Measurements from ENCODE around the gene HOXD12. TPM values are rescaled to one million over a fixed set of nuclear protein-coding genes. Genes with fewer than 3 reads are reported as not detected.

The HOXD12 gene
- total RNA-seq = not detected
- polyA plus RNA-seq = not detected
- long read RNA-seq, donor 1 = 0 reads
- long read RNA-seq, donor 2 = 0 reads
- long read RNA-seq, donor 3 = 0 reads
- long read RNA-seq, donor 4 = 0 reads
- long read RNA-seq, donor 5 = 0 reads

- DNase-seq = no peak
- Histone ChIP-seq H3K9ac (ENCODE audit: insufficient read depth in 1 of 2, low read length in 2 of 2) (no peak within 1 kb of the TSS), H3K27me3 (ENCODE audit: control insufficient read depth in 3 of 3, insufficient read depth in 3 of 3, low read length in 2 of 3) (peaks cover 29 to 98% (median 93%) of the 10 kb centered on the region in 3 donors), H3K27ac (ENCODE audit: low read depth in 1 of 2, low read length in 1 of 2) (no peak within 1 kb of the TSS), H3K9me3 (ENCODE audit: control insufficient read depth in 4 of 4, insufficient read depth in 3 of 4, low read length in 3 of 4) (peaks cover 0 to 6% (median 0%) of the 10 kb centered on the region in 4 donors), H3K4me3 (no peak within 1 kb of the TSS), H3K36me3 (ENCODE audit: control insufficient read depth in 4 of 4, insufficient read depth in 4 of 4, low read length in 4 of 4) (no peaks in the 10 kb centered on the region), H3K4me1 (ENCODE audit: control insufficient read depth in 5 of 5, insufficient read depth in 5 of 5, low read length in 5 of 5) (peaks cover 0 to 20% (median 5%) of the 10 kb centered on the region in 5 donors)
- no peak for ATAC-seq (ENCODE audit: insufficient read depth, low FRiP score)
- TF ChIP-seq CTCF (IDR thresholded peaks at IDR 0.05; ENCODE audit: control extremely low read depth, extremely low read depth) = no peak
- 4 to 7% methylated on average over 69 to 70 of the region's 70 CpGs for WGBS, 2 donors
Observed at GRCh38 chr2:176099728-176100546, at the start of gene HOXD12. Gene HOXD12, plus strand, starts transcription at chr2:176099795. Its CDS starts 7 bp downstream, at chr2:176099802.

GRCh38 chr2:176056406-176056805 lies 43.2 kb upstream of the HOXD12 start:
- WGBS, 2 donors = 35 to 48% methylated on average over 1 of the region's 1 CpG
- Histone ChIP-seq H3K27ac (ENCODE audit: low read depth in 1 of 2, low read length in 1 of 2) (no peak overlapping the region), H3K9ac (ENCODE audit: insufficient read depth in 1 of 2, low read length in 2 of 2) (no peak overlapping the region), H3K36me3 (ENCODE audit: control insufficient read depth in 4 of 4, insufficient read depth in 4 of 4, low read length in 4 of 4) (no peaks in the 10 kb centered on the region), H3K27me3 (ENCODE audit: control insufficient read depth in 3 of 3, insufficient read depth in 3 of 3, low read length in 2 of 3) (peaks cover 0 to 7% (median 5%) of the 10 kb centered on the region in 3 donors), H3K4me3 (no peak overlapping the region), H3K4me1 (ENCODE audit: control insufficient read depth in 5 of 5, insufficient read depth in 5 of 5, low read length in 5 of 5) (no peaks in the 10 kb centered on the region), H3K9me3 (ENCODE audit: control insufficient read depth in 4 of 4, insufficient read depth in 3 of 4, low read length in 3 of 4) (peaks cover 0 to 4% (median 0%) of the 10 kb centered on the region in 4 donors)
- no peak for TF ChIP-seq CTCF (IDR thresholded peaks at IDR 0.05; ENCODE audit: control extremely low read depth, extremely low read depth)
- no peak for ATAC-seq (ENCODE audit: insufficient read depth, low FRiP score)
- peak in 2 of 3 donors; percentile 12 to 39 for DNase-seq

- peaks cover 9 to 68% (median 64%) of the 10 kb centered on the region in 3 donors for H3K27me3 ChIP-seq (ENCODE audit: control insufficient read depth in 3 of 3, insufficient read depth in 3 of 3, low read length in 2 of 3)
- ATAC-seq (ENCODE audit: insufficient read depth, low FRiP score) (no peak), DNase-seq (no peak)
- peaks cover 0 to 19% (median 0%) of the 10 kb centered on the region in 5 donors for H3K4me1 ChIP-seq (ENCODE audit: control insufficient read depth in 5 of 5, insufficient read depth in 5 of 5, low read length in 5 of 5)
- no peak for TF ChIP-seq CTCF (IDR thresholded peaks at IDR 0.05; ENCODE audit: control extremely low read depth, extremely low read depth)
- H3K9ac ChIP-seq (ENCODE audit: insufficient read depth in 1 of 2, low read length in 2 of 2) = no peak overlapping the region
- H3K36me3 ChIP-seq (ENCODE audit: control insufficient read depth in 4 of 4, insufficient read depth in 4 of 4, low read length in 4 of 4) = no peaks in the 10 kb centered on the region
- 53 to 54% methylated on average over 2 of the region's 2 CpGs for WGBS, 2 donors
- no peak overlapping the region for H3K27ac ChIP-seq (ENCODE audit: low read depth in 1 of 2, low read length in 1 of 2)
- peaks cover 0 to 13% (median 0%) of the 10 kb centered on the region in 4 donors for H3K9me3 ChIP-seq (ENCODE audit: control insufficient read depth in 4 of 4, insufficient read depth in 3 of 4, low read length in 3 of 4)
- H3K4me3 ChIP-seq = no peak overlapping the region
Observed at GRCh38 chr2:176063958-176064357, 35.6 kb upstream of the HOXD12 start.

Measured in lung (tissue), 16 donors.